CD1c-positive myeloid dendritic cell (primary cell): ENCODE results near the gene TRIM3.

Experiments
- DNase-seq: peaks from one replicate; pipeline ENCODE4 v3.0.0-alpha.2; 2016; ENCODE audit errors: extremely low spot score

The TRIM3 gene

DNA sequence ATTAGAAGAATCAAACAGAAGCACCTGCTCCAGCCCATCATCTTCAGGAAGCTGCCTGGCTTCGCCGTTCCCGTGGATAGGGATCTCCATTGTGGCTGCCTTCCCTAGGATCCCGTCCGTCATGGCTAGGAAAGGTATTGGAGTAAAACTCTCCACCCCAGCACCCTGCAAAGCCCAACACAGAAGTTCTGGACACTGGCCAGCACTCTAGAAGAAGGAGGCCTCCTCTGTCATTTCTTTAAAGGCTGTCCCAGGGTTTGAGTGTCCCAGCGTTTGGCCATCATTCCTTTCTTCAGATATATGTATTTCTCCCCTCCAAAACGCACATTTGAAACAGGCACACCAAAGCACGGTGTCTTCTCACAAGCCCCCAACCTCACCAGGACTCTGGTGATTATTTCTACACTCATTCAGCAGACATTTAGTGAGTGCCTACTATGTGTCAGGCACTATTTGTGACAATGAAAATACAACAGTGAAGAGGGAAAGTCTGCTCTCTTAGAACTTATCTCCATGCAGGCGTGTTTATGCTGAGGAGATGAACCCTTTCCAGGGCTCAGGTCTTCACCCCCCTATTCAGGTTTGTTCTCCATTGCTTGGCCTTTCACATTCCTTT is 6.7 kb upstream of the TRIM3 start:
- DNase-seq = no peak

DNA sequence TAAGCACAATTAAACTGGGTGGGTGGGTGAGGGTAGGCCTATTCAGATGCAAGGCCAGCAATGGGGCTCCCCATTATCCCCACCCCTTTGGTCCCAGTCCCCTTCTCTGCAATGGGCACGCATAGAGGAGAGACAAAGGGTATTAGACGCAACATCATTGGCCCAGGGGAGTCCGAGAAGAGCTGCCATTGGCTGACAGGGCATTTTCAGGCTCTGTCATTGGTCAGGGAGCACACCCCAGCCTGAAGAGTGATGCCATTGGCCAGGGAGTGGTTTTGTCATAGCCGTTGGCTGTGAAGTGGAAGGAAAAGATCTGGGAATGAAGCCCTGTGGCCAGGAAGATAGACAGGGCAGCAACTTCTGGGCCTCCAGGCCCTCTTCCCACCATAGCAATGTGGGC is 2.8 kb upstream of the TRIM3 start:
- no peak for DNase-seq

DNA sequence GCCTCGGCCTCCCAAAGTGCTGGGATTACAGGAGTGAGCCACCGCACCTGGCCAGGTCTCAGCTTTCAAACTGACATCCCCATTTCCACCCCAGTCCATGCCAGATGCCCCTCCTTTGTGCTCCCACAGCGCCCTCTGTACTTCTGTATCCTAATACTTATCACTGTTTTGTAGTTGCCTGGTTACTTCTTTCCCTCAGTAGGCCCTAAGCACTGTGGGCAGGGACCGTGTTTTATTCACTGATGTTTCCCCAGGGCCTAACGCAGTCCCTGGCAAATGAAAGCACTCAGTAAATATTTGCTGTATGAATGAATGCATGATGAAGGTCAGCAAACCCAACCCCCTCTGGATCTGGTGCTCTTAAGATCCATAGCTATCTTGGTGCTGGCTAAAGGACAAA is 2.2 kb upstream of the TRIM3 start:
- no peak for DNase-seq

DNA sequence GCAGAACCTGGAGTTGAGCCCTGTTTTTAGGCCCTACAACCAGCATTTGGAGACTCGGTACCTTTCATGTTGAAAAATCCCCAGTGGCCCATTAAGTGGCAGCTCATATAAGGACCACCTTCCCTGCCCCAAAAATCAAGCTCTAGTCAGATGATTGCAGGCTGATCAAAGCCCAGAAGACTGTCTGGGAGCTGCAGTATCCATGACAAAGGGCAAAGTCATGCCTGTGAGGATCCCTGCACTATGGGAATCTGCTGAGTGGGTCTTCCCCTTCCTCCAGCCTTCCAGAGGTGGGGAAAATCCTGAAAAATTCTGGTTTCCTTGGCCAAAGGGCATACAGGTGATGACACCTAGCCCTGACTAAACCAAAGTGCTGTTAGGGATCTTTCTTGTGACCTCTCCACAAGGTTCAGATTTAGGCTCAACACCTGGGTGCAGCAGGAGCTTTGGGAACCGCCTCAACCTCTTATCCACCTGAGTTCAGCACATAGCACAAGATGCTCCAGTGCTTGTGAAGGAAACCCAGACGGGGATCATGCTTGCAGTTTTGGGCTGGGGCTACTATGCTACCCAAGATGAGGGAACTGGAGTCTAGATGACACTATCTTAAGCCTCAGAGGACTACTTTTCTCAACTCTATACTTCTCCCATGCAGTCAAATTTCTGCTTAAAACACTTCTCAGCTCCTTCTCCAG is 1.2 kb upstream of the TRIM3 start:
- no peak for DNase-seq

DNA sequence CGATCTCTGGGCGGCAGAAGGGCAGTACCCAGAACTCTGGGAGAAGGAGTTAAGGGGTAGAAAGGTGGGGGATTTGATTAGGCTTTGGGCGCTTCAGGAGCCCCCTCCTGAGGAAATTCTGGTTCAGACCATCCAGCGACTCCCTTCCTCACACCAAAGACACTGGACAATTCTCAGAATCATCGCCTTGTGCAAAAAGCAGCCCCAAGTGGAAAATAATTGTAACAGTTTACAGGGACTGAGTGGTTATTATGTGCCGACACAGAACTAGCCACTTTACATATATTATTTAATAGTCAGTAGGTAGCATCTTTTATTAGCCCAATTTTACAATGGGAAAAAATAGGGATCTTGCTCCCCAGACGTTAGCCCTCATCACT is 662 bp upstream of the TRIM3 start:
- no peak for DNase-seq

DNA sequence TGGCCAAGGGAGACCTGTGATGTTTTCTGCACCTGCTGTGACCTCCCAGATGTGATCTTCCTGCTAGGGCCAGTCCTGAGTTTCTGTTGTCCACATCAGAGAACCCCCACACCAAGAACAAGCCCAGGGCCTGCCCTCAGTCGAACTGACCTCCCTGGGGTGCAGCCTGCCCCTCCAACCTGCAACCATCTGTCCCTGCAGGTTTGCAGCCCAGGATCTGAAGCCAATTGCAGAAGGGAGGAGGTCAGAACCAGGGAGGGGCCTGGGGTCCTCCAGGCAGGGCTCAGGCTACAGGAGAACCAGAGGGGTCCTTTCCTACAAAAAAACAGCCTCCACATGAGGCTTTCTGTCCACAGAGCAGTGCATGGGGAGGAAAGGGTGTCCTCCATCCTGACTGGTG is 807 bp downstream of the TRIM3 start:
- DNase-seq = no peak

DNA sequence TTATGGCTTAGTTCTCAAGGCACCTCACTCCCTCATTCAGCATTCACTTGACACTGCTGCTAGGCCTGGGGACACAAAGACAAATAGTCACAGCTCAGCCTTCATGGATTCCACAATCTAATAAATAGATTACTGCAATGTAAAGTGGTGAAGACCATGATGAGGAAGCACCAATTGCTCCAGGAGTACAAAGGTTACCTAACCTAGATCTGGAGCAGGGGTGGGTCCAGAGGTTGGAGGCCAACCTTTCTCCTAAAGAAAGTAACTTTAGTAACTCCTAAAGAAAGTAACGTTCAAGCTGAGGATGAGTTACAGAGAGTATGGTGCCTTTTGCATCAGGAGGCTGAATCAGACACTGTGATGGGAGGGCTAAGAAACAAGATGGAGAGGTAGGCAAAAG is 4.1 kb downstream of the TRIM3 start:
- DNase-seq = no peak

DNA sequence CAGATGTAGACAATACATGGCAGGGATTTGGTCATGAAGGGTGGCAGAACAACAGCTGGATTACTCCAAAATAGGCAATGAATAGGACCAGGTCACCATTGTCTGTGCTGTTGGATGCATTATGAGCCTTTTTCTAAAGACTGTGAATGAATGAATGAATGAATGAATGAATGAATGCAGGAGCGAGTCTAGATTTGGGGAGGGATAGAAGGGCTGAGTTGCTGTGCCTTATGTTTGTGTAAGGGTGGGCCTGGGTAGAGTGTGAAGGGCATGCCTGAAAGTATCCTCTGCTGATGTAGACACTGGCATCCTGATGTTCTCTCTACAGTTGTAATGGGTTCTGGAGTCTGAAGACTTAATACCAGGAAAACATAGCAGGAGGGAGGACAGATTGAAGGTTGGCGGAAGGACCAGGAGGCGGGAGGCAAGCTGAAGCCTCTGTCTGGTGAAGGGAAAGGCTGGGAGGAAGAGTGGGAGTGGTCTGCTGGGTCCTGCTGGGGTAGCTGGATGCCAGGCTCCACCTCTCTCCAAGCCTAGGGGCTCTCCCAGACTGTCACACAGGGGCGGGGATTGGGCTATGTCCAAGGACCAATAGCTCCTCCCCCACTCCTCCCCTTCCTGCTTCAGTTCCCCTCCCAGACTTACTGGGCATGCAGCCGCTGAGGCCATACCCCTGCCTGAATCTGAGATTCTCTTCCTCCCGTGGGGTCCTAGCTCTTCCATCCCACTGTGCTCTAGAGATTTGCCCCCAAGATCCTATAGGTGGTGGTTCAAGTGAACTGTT is 4.8 kb downstream of the TRIM3 start:
- peak; percentile 66 for DNase-seq

DNA sequence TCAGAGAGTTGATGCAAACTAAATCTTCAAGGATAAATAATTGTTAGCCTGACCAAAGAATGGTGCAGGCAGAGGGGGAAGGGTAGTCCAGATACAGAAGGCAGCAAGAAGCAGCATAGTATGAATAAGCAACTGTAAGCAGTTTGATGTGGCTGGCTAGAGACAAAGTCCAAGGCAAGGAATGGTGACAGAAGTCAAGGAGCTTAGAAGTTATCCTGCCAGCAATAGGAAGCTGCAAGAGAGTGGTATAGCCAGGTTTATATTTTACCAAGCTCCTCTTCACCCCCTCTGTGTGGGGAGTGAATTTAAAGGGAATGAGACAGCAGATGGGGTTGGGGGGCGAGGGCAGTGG is 14.7 kb downstream of the TRIM3 start:
- DNase-seq = no peak

DNA sequence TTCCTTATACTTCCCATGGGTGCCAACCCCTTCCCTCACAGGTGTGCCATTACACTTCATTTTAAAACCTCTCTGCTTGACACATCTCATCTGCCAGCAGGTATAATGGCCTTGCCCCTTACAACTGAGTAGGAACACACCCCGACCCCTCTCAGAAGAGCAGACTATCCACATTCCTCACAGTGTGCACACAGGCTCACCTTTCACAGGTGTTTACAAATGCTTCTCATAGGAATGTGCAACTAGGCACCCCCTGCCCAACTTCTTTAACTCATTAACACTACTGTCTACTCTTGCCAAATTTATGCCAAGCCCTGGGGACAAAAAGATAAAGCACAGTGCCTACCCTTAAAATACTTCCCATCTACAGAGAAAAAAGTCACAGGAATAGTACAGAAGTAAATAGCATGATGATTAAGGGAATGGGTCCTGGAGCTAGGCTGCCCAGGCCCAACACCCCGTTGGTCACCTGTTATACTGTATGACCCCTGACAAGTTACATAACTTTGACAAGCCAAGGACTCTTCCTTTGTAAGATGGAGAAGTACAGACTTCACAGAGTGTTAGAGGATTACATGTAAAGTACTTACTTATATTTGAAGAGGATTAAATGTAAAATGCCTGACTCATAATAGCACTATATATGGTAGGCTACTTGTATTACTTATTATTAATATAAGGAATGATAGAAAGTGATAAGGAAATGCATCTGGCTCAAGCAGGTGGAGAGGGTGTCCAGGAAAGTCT is 15.2 kb downstream of the TRIM3 start:
- DNase-seq = no peak

DNA sequence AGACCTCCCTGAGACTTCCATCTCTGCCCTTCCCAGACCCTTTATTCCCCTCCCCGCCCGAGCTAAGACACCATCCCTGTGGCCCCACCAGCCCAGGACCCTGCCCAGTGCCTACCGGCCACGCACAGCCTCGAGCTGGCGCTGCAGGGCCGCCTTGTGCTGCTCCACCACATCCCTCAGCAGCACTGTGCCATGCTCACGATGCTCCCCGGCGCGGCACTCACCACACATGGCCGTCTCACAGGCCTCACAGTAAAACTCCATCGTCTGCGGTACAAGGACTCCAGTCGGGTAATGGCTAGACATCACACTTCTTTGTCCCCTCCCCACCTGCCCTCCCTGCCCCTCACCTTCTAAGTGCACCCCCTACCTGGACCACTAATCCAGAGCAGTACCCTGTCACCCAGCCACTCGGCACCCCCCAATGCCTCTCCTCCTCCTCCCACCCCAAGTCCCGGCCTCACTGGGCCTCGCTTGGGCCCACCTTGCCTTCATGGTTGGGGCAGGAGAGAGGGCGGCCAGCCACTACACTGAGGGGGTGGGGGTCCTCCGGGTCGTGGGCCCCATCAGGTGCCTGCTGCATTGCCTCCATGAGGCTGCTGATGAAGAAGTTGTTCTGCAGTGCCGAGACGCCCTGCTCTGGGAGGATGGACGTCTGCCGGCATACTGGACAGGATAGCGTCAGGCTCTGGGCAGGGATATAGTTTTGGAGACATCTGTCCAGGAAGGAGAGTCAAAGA is 16.0 kb downstream of the TRIM3 start:
- no peak for DNase-seq

DNA sequence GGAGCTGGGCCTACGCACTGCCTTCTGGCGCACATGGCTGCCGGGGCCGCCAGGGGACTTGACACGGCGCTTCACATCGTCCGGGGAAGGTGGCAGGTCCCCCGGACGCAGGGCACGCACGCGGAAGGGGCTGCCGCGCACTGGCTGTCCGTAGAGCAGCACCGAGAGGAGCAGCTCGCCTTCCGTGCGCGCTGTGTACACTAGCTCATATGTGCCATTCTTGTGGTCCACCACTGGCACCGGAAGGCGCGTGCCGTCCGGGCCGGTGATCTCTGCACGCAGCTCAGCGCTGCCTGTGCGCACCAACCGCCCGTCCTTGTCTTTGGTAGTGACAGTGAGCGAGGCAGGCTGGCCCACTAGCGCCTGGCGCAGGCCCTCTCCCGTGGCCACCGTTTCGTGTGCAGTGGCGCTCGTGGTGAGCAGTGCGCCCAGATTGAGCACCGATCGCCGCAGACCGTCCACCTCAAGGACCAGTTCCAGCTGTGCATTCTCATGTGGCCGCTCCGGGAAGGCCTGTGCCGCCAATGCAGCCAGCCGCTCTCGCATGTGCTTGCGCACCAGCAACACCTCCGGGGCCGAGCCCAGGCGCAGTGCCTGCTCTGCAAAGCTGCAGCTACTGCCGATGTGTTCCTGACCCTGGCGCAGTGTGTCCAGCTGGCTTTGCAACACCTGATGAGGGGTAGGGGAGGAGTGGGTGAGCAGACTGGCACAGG is 17.2 kb downstream of the TRIM3 start:
- DNase-seq = no peak

DNA sequence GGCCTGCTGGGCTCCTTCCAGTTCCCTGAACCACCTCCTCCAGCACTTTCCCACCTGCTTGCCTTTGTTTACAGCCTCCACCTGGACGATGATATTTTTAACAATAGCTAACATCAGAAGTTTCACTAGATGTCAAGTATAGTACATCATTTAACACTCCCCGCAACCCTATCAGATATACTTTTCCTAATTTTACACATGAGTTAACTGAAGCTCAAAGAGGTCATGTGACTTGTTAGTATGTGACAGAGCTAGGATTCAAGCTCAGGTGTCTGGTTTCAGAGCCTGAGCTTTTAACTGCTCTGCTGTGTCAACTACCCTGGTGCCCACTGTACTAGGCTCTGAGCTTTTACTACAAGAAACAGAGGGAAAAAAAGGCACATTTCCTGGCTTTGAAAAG is 18.7 kb downstream of the TRIM3 start:
- DNase-seq = no peak

DNA sequence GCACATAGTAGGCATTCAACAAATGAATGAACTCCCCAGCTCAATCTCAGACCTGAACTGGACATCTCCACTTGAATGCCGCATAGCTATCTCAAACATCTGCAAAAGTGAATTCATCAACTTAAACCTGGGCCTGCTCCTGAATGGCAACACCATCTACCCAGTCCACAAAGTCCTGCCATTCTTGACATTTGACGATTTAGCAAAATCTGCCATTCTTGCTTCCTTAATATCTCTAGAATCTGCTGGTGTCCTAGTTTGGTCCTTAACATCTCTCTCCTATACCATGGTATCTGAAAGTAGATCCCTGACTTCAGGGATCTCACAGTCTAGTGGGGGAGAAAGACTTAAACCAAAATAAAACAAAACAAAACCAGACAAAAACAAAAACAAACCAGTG is 20.6 kb downstream of the TRIM3 start:
- no peak for DNase-seq

DNA sequence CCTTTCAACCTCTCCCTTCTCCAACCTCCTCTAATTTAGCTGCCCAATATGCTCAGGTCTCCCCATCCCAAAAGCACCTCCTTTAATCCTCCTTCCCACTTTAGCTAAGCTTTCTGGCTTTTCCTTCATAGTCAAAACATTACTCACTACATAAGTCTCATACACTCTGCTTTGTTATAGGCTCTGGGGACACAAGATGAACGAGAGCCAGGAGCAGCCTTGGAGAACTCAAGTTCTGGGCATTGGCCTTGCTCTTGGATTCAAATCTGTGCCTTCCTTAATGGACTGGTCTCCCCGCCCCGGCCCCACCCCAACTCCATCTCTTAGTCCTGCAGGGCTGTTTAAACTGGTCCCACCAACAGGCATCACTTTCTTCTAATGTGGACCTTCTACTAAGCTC is 21.5 kb downstream of the TRIM3 start:
- DNase-seq = no peak

DNA sequence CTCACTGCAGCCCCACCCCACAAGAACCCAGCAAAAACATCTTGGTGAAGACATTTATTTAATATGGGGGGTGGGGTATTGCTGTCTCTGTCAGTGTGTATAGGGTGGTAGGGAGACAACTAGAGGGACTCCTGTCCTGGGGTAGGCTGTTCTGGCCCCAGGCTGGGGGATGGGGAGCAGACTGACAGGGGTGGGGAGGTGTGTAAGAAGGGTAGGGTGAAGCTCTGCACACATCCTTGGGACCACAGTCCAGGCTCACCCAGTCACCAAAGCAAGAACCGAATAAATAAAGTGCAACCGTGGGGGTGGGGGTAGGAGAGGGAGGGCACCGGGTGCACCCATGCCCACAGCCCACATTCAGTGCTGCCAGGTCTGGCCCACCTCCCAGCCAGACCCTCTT is 25.2 kb downstream of the TRIM3 start:
- no peak for DNase-seq

DNA sequence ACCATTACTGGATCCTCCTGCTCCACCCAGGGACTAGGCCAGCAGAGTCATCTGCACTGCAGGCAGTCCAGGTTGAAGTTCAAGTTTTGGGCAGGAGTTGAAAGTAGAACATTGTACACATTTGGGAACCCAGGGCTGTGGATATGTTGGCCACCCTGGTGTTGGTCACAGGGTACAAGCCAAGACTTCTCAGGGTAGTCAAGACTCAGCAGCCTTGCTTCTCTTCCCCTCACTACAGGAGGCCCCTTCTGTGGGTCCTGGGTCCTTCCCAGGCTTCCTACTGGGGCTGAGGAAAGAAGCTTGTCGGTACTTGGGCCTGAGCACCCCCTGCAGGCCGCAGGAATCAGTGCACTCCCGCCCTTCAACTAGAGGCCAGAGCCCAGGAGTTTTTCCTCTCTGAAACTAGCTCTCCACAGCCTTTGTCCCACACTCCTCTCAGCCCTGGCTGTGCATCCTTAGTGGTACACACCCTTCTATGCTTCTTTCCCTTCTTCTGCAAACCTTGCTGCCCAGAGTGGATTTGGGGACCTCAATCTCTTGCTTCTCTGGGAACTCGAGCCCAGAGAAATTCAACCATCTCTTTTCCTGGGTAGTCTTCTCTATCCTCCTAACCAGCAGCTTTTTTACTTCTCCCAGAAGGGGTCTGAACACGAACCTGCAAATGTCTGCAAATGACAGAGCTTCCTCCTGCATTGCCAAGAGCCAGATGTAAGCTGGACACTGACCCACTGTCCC is 30.3 kb downstream of the TRIM3 start:
- peak; percentile 65 for DNase-seq

DNA sequence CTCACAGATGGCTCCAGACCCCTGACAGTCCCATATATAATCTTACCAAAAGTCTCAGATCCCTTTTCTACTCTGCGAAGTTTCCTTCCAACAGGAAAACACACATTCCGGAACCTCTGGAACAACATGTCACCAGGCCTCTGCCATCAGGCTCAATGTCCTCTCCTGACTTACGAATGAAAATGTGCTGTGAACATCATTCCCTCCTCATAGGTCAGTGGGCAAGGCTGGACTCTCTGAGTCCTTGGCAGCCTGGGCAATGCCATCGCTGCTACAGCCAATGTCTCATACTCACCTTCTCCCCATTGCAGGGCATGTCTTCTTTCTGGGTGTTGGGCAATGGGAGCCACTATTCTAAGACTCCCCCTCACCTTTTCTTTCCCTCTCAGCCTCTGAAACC is 31.3 kb downstream of the TRIM3 start:
- DNase-seq = no peak

DNA sequence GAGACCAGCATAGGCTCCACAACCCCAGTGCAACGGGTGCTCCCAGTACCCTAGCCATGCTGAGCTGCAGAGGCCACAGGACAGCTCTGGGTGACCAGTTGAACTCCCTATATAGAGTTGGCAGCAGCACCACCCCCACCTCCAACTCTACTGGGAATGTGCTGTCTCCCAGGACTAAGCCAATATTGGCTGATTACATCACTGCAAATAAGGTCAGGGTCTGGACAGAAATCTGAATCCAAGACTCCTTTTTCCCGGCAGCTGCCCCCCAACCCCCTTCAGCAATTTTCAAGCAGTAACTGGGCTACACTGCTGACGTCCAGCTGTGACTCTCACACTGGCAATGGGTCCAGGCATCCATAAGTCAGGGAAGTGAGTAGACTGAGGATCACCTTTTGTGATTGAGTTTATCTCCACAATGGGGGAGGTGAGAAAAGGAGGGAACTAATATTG is 32.8 kb downstream of the TRIM3 start, which contains the start of gene HPX:
HPX (minus strand) TSS at position 82 of the 453 bp plus-strand sequence; CDS start at position 58, 24 bp downstream.
- DNase-seq = no peak

DNA sequence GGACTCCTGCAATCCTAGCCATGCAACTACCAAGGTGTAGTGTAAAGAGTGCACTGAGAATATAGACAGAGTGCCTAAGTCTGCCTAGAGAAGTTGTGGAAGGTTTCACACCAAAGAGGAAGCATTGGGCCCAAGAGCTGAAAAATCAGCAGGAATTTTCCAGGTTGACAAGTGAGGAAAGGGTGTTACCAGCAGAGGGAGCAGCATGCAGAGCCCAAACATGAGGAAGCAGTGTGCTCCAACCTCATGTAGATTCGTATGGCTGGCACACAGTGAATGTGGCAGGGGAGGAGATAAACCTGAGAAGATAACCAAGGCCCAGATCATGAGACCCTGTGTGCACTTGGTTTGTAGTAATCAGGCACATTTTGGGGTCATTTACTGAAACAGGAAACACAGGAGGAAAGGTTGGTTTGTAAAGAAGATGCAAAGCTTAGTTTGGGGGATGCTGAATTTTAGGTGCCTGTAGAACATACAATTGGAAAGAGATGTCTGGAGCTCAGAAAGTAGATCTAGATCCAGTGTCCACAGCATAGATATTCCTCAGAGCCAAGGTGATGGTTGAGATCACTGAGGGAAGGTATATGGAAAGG is 34.7 kb downstream of the TRIM3 start:
- peak; percentile 69 for DNase-seq
